Transverse colon (tissue), 4 donors: ENCODE data around the gene EYA4. TPM values are rescaled to one million over a fixed set of nuclear protein-coding genes. Genes with fewer than 3 reads are reported as not detected.

Source experiments
- DNase-seq: peaks from one replicate; pipeline ENCODE4 v3.0.0-alpha.2; 2019
- H3K27ac ChIP-seq, 4 donors: fragments of 200-600 bp; sonication (generic); 2 replicates each; pipeline ENCODE4 v1.5.1; 2016 to 2018; ENCODE audit warnings: inconsistent platforms in 4 of 4
- H3K27me3 ChIP-seq: fragments of 200-600 bp; sonication (generic); 2 replicates; pipeline ENCODE4 v1.5.1; 2017; ENCODE audit warnings: inconsistent platforms
- H3K36me3 ChIP-seq, 4 donors: fragments of 200-600 bp; sonication (generic); 2 replicates each; pipeline ENCODE4 v1.5.1; 2017 to 2019; ENCODE audit warnings: inconsistent platforms in 4 of 4
- H3K4me1 ChIP-seq, 4 donors: fragments of 200-600 bp; sonication (generic); 2 replicates each; pipeline ENCODE4 v1.5.1; 2017 to 2020; ENCODE audit warnings: inconsistent platforms in 4 of 4
- H3K4me3 ChIP-seq, 4 donors: fragments of 200-600 bp; sonication (generic); 1 replicate in 1 of 4; 2 replicates in 3 of 4; pipeline versions ENCODE4 v1.5.1 to v1.6.1; 2017 to 2019; ENCODE audit warnings: inconsistent platforms in 4 of 4
- H3K9me3 ChIP-seq, 2 donors: fragments of 200-600 bp; sonication (generic); 2 replicates each; pipeline ENCODE4 v1.5.1; 2017 to 2019; ENCODE audit warnings: inconsistent platforms in 2 of 2
- CTCF ChIP-seq, 5 experiments: fragments of 200-600 bp in 3 of 5; fragments of 450-650 bp in 2 of 5; sonication (generic) in 3 of 5; IDR thresholded peaks; 1 replicate in 2 of 5; 2 replicates in 3 of 5; pipeline ENCODE4 v1.5.1; 2016 to 2017; ENCODE audit warnings: antibody characterized with exemption in 5 of 5, inconsistent platforms in 3 of 5, mild to moderate bottlenecking in 2 of 5, moderate library complexity in 1 of 5
- EP300 ChIP-seq: sonication (generic); formaldehyde crosslinking; IDR thresholded peaks from one replicate; pipeline ENCODE4 v1.6.1; 2017; ENCODE audit warnings: antibody characterized with exemption, low read depth
- POLR2A ChIP-seq: fragments of 450-650 bp; IDR thresholded peaks from one replicate; pipeline ENCODE4 v1.6.1; 2016; ENCODE audit warnings: antibody characterized with exemption, mild to moderate bottlenecking, moderate library complexity
- POLR2AphosphoS5 ChIP-seq, 3 donors: sonication (generic); formaldehyde crosslinking; IDR thresholded peaks; one replicate each; pipeline ENCODE4 v1.6.1; 2016; ENCODE audit warnings: antibody characterized with exemption in 3 of 3
- WGBS, 2 donors: methylation state at CpG; one replicate each; pipeline ENCODE4 v1.1.5; 2018; ENCODE audit warnings: low coverage in 1 of 2; 5-methylcytosine and 5-hydroxymethylcytosine counted together
- in situ Hi-C, 4 donors: fragments of 200-750 bp; cut with MboI; loops; one replicate each; pipeline versions ENCODE4 v1.15.0 to v1.15.1; 2017; ENCODE audit warnings: low sequenced_read_pairs in 3 of 4, low pct_ligation_motif_present in 1 of 4, low pct_unique_long_range_greater_than_20kb in 1 of 4
- intact Hi-C: fragments of 100-400 bp; cut with DNase I; formaldehyde crosslinking; loops from one replicate; pipeline ENCODE4 v1.15.1; 2023; ENCODE audit warnings: low total_unique reads
- total RNA-seq, 4 donors: library from RNA; depleted of rRNA; stranded (reverse); fragments of >200 nt; gene quantifications; one replicate each; pipeline ENCODE4 v1.1.0, GENCODE V29; 2016

EYA4 gene
- total RNA-seq, 4 donors from 2014 or later = 0.27 to 0.64 TPM; not detected in 2

DNA sequence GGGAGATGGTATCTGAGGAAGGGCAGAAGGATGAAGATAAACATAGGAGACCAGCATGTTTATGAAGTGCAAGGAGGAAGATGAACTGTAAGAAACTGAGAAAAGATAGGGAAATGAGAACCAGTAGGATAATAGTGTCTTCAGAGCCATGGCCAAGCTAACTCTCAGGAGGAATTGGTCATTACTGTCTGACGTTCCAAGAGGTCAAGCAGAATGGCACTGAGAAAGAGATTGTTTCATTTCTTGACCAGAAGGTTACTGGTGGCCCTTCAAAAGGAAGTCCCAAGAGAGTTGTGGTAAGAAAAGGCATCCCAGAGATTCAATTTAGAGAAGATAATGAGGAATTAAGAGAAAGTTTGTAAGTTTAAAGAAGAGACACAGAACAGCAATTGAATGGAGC, 47.5 kb downstream of the EYA4 start:
- TF ChIP-seq POLR2AphosphoS5 (IDR thresholded peaks at IDR 0.05) (no peak), POLR2A (no peak), CTCF (IDR thresholded peaks at IDR 0.05) (no peak), EP300 (no peak)
- WGBS, 2 donors = 59 to 80% methylated on average over 1 of the region's 1 CpG
- Histone ChIP-seq H3K9me3 (no peaks in the 10 kb centered on the region), H3K4me1 (no peaks in the 10 kb centered on the region), H3K27me3 (no peaks in the 10 kb centered on the region), H3K4me3 (no peak overlapping the region), H3K27ac (no peak overlapping the region), H3K36me3 (no peaks in the 10 kb centered on the region)
- intact Hi-C loops = no loop called here
- in situ Hi-C loops = no loop called here
- DNase-seq = no peak

- no peak for TF ChIP-seq EP300
- TF ChIP-seq CTCF (IDR thresholded peaks at IDR 0.05) = no peak
- no peak for TF ChIP-seq POLR2AphosphoS5 (IDR thresholded peaks at IDR 0.05)
- no peak for TF ChIP-seq POLR2A
- Histone ChIP-seq H3K27me3 (no peaks in the 10 kb centered on the region), H3K27ac (no peak overlapping the region), H3K36me3 (no peaks in the 10 kb centered on the region), H3K4me1 (no peaks in the 10 kb centered on the region), H3K9me3 (no peaks in the 10 kb centered on the region), H3K4me3 (no peak overlapping the region)
- WGBS, 2 donors = 58 to 71% methylated on average over 5 of the region's 5 CpGs
- in situ Hi-C loops = no loop called here
- DNase-seq = no peak
- intact Hi-C loops = no loop called here
These were observed 48.7 kb downstream of the EYA4 start for GRCh38 chr6:133289733-133290306.

- in situ Hi-C loops (no loop called here), intact Hi-C loops (no loop called here)
- Histone ChIP-seq H3K27me3 (no peaks in the 10 kb centered on the region), H3K4me3 (no peak overlapping the region), H3K4me1 (no peaks in the 10 kb centered on the region), H3K27ac (no peak overlapping the region), H3K36me3 (no peaks in the 10 kb centered on the region), H3K9me3 (no peaks in the 10 kb centered on the region)
- WGBS, 2 donors = 44 to 58% methylated on average over 1 of the region's 1 CpG
- no peak for DNase-seq
- TF ChIP-seq POLR2AphosphoS5 (IDR thresholded peaks at IDR 0.05) (no peak), CTCF (IDR thresholded peaks at IDR 0.05) (no peak), POLR2A (no peak), EP300 (no peak)
These were observed 49.8 kb downstream of the EYA4 start for GRCh38 chr6:133290930-133291329.

GRCh38 chr6:133291671-133292070, 50.5 kb downstream of the EYA4 start:
- in situ Hi-C loops = no loop called here
- Histone ChIP-seq H3K36me3 (no peaks in the 10 kb centered on the region), H3K9me3 (no peaks in the 10 kb centered on the region), H3K27me3 (no peaks in the 10 kb centered on the region), H3K4me1 (no peaks in the 10 kb centered on the region), H3K27ac (no peak overlapping the region), H3K4me3 (no peak overlapping the region)
- TF ChIP-seq EP300 (no peak), POLR2A (no peak), POLR2AphosphoS5 (IDR thresholded peaks at IDR 0.05) (no peak), CTCF (IDR thresholded peaks at IDR 0.05) (no peak)
- DNase-seq = no peak
- intact Hi-C loops = no loop called here
- 8 to 28% methylated on average over 1 of the region's 1 CpG for WGBS, 2 donors
